ENCODE results near the gene MTR. TPM values are rescaled to one million over a fixed set of nuclear protein-coding genes. Genes with fewer than 3 reads are reported as not detected.

Gene MTR
- total and polyA plus RNA-seq, 7 donors, result 6.8 to 66.2 (median 51.3) TPM

- peaks cover 0 to 83% of the 10 kb centered on the region in 2 donors for H3K36me3 ChIP-seq (ENCODE audit: insufficient read depth in 1 of 2, low read depth in 1 of 2)
- no peak overlapping the region for H3K27ac ChIP-seq
- WGBS, 3 donors, result 51 to 70% (median 59%) methylated on average over 6 of the region's 6 CpGs
These were observed 85.1 kb downstream of the MTR start for GRCh38 chr1:236880209-236880608.

GRCh38 chr1:236882678-236883077 lies 87.6 kb downstream of the MTR start:
- no peaks in the 10 kb centered on the region for H3K27me3 ChIP-seq (ENCODE audit: insufficient read depth in 3 of 3, low read length in 2 of 3)
- no peaks in the 10 kb centered on the region for H3K4me1 ChIP-seq
- H3K27ac ChIP-seq, result no peak overlapping the region
- no peak overlapping the region for H3K4me3 ChIP-seq
- WGBS, 3 donors, result 29 to 64% (median 61%) methylated on average over 4 of the region's 4 CpGs
- intact Hi-C loops (cut with DNase I), result no loop called here
- TF ChIP-seq CTCF (IDR thresholded peaks at IDR 0.05), result no peak
- no peak for ATAC-seq
- no peak for DNase-seq
- H3K9me3 ChIP-seq, result no peaks in the 10 kb centered on the region
- peaks cover 7 to 83% of the 10 kb centered on the region in 2 donors for H3K36me3 ChIP-seq (ENCODE audit: insufficient read depth in 1 of 2, low read depth in 1 of 2)

More at GRCh38 chr1:236880209-236880608, 85.1 kb downstream of the MTR start:
- DNase-seq (peak in 1 of 2 donors; percentile 24), ATAC-seq (peak; percentile 61 to 88 (median 78))
- TF ChIP-seq CTCF (IDR thresholded peaks at IDR 0.05), result no peak
- no peak overlapping the region for H3K4me3 ChIP-seq
- H3K9me3 ChIP-seq, result no peaks in the 10 kb centered on the region
- H3K27me3 ChIP-seq (ENCODE audit: insufficient read depth in 3 of 3, low read length in 2 of 3), result no peaks in the 10 kb centered on the region
- H3K4me1 ChIP-seq, result no peaks in the 10 kb centered on the region
- intact Hi-C loops (cut with DNase I), result no loop called here

GRCh38 chr1:236886199-236886598 lies 91.1 kb downstream of the MTR start:
- H3K4me1 ChIP-seq, result no peaks in the 10 kb centered on the region
- H3K9me3 ChIP-seq, result no peaks in the 10 kb centered on the region
- H3K4me3 ChIP-seq, result no peak overlapping the region
- no peak overlapping the region for H3K27ac ChIP-seq
- intact Hi-C loops (cut with DNase I), result no loop called here
- H3K27me3 ChIP-seq (ENCODE audit: insufficient read depth in 3 of 3, low read length in 2 of 3), result no peaks in the 10 kb centered on the region
- TF ChIP-seq CTCF (IDR thresholded peaks at IDR 0.05), result no peak
- 28 to 64% (median 35%) methylated on average over 1 of the region's 1 CpG for WGBS, 3 donors
- DNase-seq (no peak), ATAC-seq (peak in 1 of 4 donors; percentile 35)
- H3K36me3 ChIP-seq (ENCODE audit: insufficient read depth in 1 of 2, low read depth in 1 of 2), result peaks cover 9 to 99% of the 10 kb centered on the region in 2 donors

GRCh38 chr1:236887081-236887480 lies 92.0 kb downstream of the MTR start:
- no peak for ATAC-seq
- no peaks in the 10 kb centered on the region for H3K27me3 ChIP-seq (ENCODE audit: insufficient read depth in 3 of 3, low read length in 2 of 3)
- H3K36me3 ChIP-seq (ENCODE audit: insufficient read depth in 1 of 2, low read depth in 1 of 2), result peaks cover 9 to 99% of the 10 kb centered on the region in 2 donors
- no peaks in the 10 kb centered on the region for H3K9me3 ChIP-seq
- no peak for TF ChIP-seq CTCF (IDR thresholded peaks at IDR 0.05)
- no peak overlapping the region for H3K27ac ChIP-seq
- no peak overlapping the region for H3K4me3 ChIP-seq
- DNase-seq, result no peak
- 82 to 84% (median 82%) methylated on average over 8 of the region's 8 CpGs for WGBS, 3 donors
- no peaks in the 10 kb centered on the region for H3K4me1 ChIP-seq
- intact Hi-C loops (cut with DNase I), result no loop called here

GRCh38 chr1:236888126-236888525 lies 93.0 kb downstream of the MTR start:
- Histone ChIP-seq H3K27me3 (ENCODE audit: insufficient read depth in 3 of 3, low read length in 2 of 3) (no peaks in the 10 kb centered on the region), H3K36me3 (ENCODE audit: insufficient read depth in 1 of 2, low read depth in 1 of 2) (peaks cover 15 to 100% of the 10 kb centered on the region in 2 donors), H3K27ac (no peak overlapping the region), H3K4me1 (no peaks in the 10 kb centered on the region), H3K4me3 (no peak overlapping the region), H3K9me3 (no peaks in the 10 kb centered on the region)
- no peak for TF ChIP-seq CTCF (IDR thresholded peaks at IDR 0.05)
- 77 to 86% (median 79%) methylated on average over 4 of the region's 4 CpGs for WGBS, 3 donors
- DNase-seq (no peak), ATAC-seq (no peak)
- intact Hi-C loops (cut with DNase I), result no loop called here
